ENCODE measurements around the gene TLR3.

TLR3 gene

DNA sequence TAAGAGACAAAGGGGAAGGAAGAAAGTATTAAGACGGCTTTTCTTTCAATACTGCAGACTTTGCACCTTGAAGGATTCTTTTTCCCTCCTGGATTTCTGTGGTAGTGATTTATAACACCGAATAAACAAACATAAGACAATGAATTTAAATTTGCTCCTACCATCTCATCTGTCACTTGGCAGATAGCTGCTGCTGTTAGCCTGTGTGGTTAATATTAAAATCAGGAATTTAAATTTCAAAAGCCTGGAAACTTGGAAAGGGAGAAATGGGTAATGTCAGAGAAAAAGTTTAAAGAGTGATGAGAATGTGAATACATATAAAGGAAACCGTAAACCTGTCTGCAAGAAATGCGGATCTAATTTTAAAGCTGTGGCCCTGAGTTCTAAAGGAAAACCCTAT is 39.0 kb downstream of the TLR3 start:
- no peak for DNase-seq

DNA sequence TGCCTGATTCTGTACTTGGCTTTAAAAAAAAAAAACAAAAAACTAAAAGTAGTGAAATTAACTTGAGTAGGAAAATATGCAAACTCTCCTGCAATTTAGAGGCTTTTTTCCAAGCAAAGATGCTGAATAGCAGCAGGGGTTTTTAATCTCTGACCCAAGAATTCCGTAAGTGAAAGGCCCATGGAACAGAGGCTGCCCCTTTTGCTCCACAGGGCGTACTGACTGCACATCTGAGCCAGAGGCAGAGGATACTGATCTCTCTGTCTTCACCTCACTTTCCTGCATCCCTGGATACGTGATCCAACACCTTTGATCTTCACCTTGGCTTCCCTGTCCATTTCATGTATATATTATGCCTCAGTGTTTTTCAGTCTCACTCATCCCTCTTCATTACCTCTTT is 39.4 kb downstream of the TLR3 start:
- no peak for DNase-seq

DNA sequence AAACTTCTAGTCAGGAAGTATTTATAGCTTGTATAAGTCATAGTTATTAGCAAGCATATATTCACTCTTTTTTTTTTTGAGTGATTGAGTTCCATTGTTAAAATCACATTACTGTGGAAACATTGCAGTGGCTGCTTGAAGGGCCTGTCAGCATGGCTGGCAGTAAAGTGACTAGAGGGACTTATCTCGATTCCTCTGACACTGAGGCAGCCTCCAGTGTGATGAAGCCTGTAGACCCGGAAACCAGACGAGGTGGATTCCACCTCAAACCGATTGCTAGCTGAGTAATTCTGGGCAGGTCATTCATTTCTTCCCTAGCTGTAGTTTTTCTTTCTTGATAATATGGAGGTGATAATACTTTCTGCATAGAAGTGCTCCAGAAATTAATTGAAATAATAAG is 40.3 kb downstream of the TLR3 start:
- DNase-seq: no peak

GRCh38 chr4:186116697-186117096 is 47.7 kb downstream of the TLR3 start:
- no peak for DNase-seq

DNA sequence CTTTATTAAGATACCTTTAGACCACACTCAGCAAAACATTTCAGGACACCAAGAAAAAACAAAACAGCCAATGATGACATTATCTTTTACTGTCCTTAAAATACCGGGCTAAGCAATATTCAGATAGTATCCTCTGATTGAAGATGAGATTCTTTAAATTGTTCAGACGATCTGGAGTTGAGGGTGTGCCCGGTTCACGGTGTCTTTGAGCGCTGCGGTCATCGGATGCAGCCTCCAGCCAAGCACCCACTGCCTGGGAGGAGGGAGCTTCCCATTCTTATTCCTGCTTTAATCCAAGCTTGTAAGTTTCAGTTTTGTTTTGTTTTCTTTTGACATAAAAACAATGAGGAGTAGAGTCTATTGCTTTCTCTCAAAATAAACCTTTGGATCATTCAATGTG is 49.6 kb downstream of the TLR3 start:
- no peak for DNase-seq

GRCh38 chr4:186121057-186121456 is 52.1 kb downstream of the TLR3 start:
- no peak for DNase-seq

DNA sequence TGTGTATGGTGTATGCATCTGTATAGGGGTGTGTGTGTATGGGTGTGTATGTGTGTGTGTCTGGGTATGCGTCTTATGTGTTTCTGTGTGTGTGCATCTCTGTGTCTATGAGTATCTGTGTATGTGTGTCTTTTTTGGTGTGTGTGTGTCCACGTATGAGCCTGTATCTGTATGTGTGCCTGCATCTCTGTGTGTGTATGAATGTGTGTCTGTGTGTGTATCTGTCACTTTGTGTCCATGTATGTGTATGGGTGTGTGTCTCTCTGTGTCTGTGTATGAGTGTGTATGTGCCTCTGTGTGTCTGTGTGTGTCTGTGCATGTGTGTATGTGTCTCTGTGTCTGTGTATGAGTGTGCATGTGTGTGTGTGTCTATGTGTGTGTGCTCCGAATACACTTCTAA is 59.9 kb downstream of the TLR3 start:
- DNase-seq: no peak

- DNase-seq: no peak
Measured at GRCh38 chr4:186131935-186132334, 63.0 kb downstream of the TLR3 start.

- no peak for DNase-seq
Measured at GRCh38 chr4:186132577-186133242, 63.8 kb downstream of the TLR3 start.

GRCh38 chr4:186134257-186134656 is 65.3 kb downstream of the TLR3 start:
- DNase-seq: no peak

- DNase-seq: no peak
Measured at GRCh38 chr4:186134861-186135260, 65.9 kb downstream of the TLR3 start.

GRCh38 chr4:186137196-186137794 is 68.3 kb downstream of the TLR3 start:
- no peak for DNase-seq

Measured in NCI-H1436 (cell line).